G401 (cell line): ENCODE measurements around the gene HSD11B2. TPM values are rescaled to one million over a fixed set of nuclear protein-coding genes. Genes with fewer than 3 reads are reported as not detected.

ENCODE experiments used
- DNase-seq: peaks from one replicate; pipeline ENCODE4 v3.0.0-alpha.2; 2015; ENCODE audit warnings: low spot score
- in situ Hi-C: cut with HindIII; loops from 2 replicates; pipeline ENCODE4 v1.10.0; 2016; ENCODE audit warnings: low sequenced_read_pairs, mixed read lengths
- total RNA-seq: library from RNA; depleted of rRNA; stranded (reverse); fragments of >200 nt; shearing (Covaris generic); gene quantifications from 2 replicates; pipeline ENCODE4 v1.2.3, GENCODE V29; 2014; rRNA removed

Gene HSD11B2
- not detected in 2 replicates for total RNA-seq

GRCh38 chr16:67430977-67431774 lies at the start of gene HSD11B2:
Gene HSD11B2 (plus strand): TSS chr16:67431121. CDS start chr16:67431249, 128 bp downstream.
- in situ Hi-C loops: no loop called here
- DNase-seq: no peak

GRCh38 chr16:67383284-67383683 lies 47.6 kb upstream of the HSD11B2 start:
- in situ Hi-C loops: no loop called here
- no peak for DNase-seq

- DNase-seq: no peak
- in situ Hi-C loops: no loop called here
These were observed 46.0 kb upstream of the HSD11B2 start for GRCh38 chr16:67384778-67385510.

GRCh38 chr16:67386861-67387455 lies 44.0 kb upstream of the HSD11B2 start:
- in situ Hi-C loops: no loop called here
- no peak for DNase-seq

- DNase-seq: no peak
- in situ Hi-C loops: no loop called here
These were observed 43.3 kb upstream of the HSD11B2 start for GRCh38 chr16:67387479-67388079.

GRCh38 chr16:67388191-67388590 lies 42.7 kb upstream of the HSD11B2 start:
- in situ Hi-C loops: no loop called here
- DNase-seq: no peak

GRCh38 chr16:67388591-67388990 lies 42.3 kb upstream of the HSD11B2 start:
- in situ Hi-C loops: no loop called here
- no peak for DNase-seq

GRCh38 chr16:67389911-67390815 lies 40.8 kb upstream of the HSD11B2 start:
- in situ Hi-C loops: no loop called here
- DNase-seq: no peak

GRCh38 chr16:67390816-67391423 lies 40.0 kb upstream of the HSD11B2 start:
- DNase-seq: no peak

GRCh38 chr16:67391424-67392300 lies 39.3 kb upstream of the HSD11B2 start:
- DNase-seq: peak; percentile 55
- in situ Hi-C loops: no loop called here

More at GRCh38 chr16:67390816-67391423, 40.0 kb upstream of the HSD11B2 start:
- in situ Hi-C loops: no loop called here

- in situ Hi-C loops: no loop called here
- DNase-seq: no peak
These were observed 38.4 kb upstream of the HSD11B2 start for GRCh38 chr16:67392301-67393059.

GRCh38 chr16:67393111-67393787 lies 37.7 kb upstream of the HSD11B2 start, which contains the start of gene TPPP3:
Gene TPPP3 (minus strand): TSS chr16:67393498. CDS start chr16:67391111, 2,387 bp downstream.
- in situ Hi-C loops: no loop called here
- DNase-seq: no peak

GRCh38 chr16:67393788-67394154 lies 37.1 kb upstream of the HSD11B2 start:
- DNase-seq: no peak
- in situ Hi-C loops: no loop called here

- in situ Hi-C loops: no loop called here
- DNase-seq: no peak
These were observed 36.5 kb upstream of the HSD11B2 start for GRCh38 chr16:67394155-67395104.

GRCh38 chr16:67395105-67395457 lies 35.8 kb upstream of the HSD11B2 start:
- DNase-seq: no peak

More at GRCh38 chr16:67395105-67395457, 35.8 kb upstream of the HSD11B2 start:
- in situ Hi-C loops: no loop called here
